ENCODE results near the gene ZMYM4. TPM values are rescaled to one million over a fixed set of nuclear protein-coding genes. Genes with fewer than 3 reads are reported as not detected.
A peak's percentile ranks its signal among the peaks of the same experiment; 100 is the strongest.

ZMYM4 gene
- total RNA-seq, 1 experiment from 2014 or later = 62.7 TPM

- Mint-ChIP-seq H3K27ac (ENCODE audit: unreplicated experiment) (peak overlapping the region; percentile 4), H3K9me3 (ENCODE audit: low read depth, unreplicated experiment) (no peaks in the 10 kb centered on the region), H3K4me3 (ENCODE audit: low read depth, unreplicated experiment) (no peak overlapping the region), H3K4me1 (ENCODE audit: low read depth, unreplicated experiment) (no peaks in the 10 kb centered on the region), H3K36me3 (ENCODE audit: insufficient read depth, unreplicated experiment) (peaks cover 34% of the 10 kb centered on the region), H3K27me3 (ENCODE audit: unreplicated experiment) (no peaks in the 10 kb centered on the region)
- TF ChIP-seq, protein P1, sequence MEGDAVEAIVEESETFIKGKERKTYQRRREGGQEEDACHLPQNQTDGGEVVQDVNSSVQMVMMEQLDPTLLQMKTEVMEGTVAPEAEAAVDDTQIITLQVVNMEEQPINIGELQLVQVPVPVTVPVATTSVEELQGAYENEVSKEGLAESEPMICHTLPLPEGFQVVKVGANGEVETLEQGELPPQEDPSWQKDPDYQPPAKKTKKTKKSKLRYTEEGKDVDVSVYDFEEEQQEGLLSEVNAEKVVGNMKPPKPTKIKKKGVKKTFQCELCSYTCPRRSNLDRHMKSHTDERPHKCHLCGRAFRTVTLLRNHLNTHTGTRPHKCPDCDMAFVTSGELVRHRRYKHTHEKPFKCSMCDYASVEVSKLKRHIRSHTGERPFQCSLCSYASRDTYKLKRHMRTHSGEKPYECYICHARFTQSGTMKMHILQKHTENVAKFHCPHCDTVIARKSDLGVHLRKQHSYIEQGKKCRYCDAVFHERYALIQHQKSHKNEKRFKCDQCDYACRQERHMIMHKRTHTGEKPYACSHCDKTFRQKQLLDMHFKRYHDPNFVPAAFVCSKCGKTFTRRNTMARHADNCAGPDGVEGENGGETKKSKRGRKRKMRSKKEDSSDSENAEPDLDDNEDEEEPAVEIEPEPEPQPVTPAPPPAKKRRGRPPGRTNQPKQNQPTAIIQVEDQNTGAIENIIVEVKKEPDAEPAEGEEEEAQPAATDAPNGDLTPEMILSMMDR (IDR thresholded peaks at IDR 0.05; ENCODE audit: unreplicated experiment) = no peak
- CTCF ChIA-PET = no interaction called here
- DNase-seq = no peak
- BruUV-seq (replicated peaks) = no TSS peak
- intact Hi-C loops (cut with micrococcal nuclease; ENCODE audit: unreplicated experiment) = no loop called here
Measured at GRCh38 chr1:35426097-35426586, 157.6 kb downstream of the ZMYM4 start.

- Mint-ChIP-seq H3K4me1 (ENCODE audit: low read depth, unreplicated experiment) (no peaks in the 10 kb centered on the region), H3K4me3 (ENCODE audit: low read depth, unreplicated experiment) (no peak overlapping the region), H3K27me3 (ENCODE audit: unreplicated experiment) (no peaks in the 10 kb centered on the region), H3K36me3 (ENCODE audit: insufficient read depth, unreplicated experiment) (peaks cover 44% of the 10 kb centered on the region), H3K9me3 (ENCODE audit: low read depth, unreplicated experiment) (no peaks in the 10 kb centered on the region), H3K27ac (ENCODE audit: unreplicated experiment) (no peak overlapping the region)
- CTCF ChIA-PET = no interaction called here
- TF ChIP-seq, protein P1 (IDR thresholded peaks at IDR 0.05; ENCODE audit: unreplicated experiment) = no peak
- intact Hi-C loops (cut with micrococcal nuclease; ENCODE audit: unreplicated experiment) = no loop called here
- DNase-seq = no peak
- no TSS peak for BruUV-seq (replicated peaks)
Measured at GRCh38 chr1:35428360-35428759, 159.9 kb downstream of the ZMYM4 start.

DNA sequence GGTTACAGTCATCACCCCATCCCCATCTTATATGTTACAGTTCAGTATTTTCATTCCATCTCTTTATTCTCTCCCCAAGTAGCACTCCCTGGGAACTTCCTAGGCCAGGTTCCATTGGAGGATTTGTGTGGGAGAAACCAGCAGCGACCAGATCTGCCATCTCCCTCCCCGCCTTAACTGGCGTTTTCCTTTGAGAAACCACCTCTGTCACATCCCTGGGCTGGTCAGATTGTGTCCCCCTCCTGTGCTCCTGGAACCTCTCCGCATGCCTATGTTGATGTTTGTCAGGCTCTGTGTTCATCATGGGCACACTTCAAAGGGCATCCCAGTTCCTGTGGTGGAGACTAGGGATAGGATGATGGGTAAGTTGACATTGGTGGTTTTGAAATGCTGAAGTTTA, 162.3 kb downstream of the ZMYM4 start:
- intact Hi-C loops (cut with micrococcal nuclease; ENCODE audit: unreplicated experiment) = no loop called here
- TF ChIP-seq, protein P1 (IDR thresholded peaks at IDR 0.05; ENCODE audit: unreplicated experiment) = no peak
- Mint-ChIP-seq H3K27ac (ENCODE audit: unreplicated experiment) (no peak overlapping the region), H3K4me3 (ENCODE audit: low read depth, unreplicated experiment) (no peak overlapping the region), H3K36me3 (ENCODE audit: insufficient read depth, unreplicated experiment) (peaks cover 40% of the 10 kb centered on the region), H3K4me1 (ENCODE audit: low read depth, unreplicated experiment) (no peaks in the 10 kb centered on the region), H3K27me3 (ENCODE audit: unreplicated experiment) (no peaks in the 10 kb centered on the region), H3K9me3 (ENCODE audit: low read depth, unreplicated experiment) (no peaks in the 10 kb centered on the region)
- BruUV-seq (replicated peaks) = no TSS peak
- no peak for DNase-seq
- CTCF ChIA-PET = interaction anchor here (0.5 kb wide), 1 partner anchor 120 kb away, joined by 3 read pairs; no protein-coding TSS in a partner anchor

- H3K27me3 Mint-ChIP-seq (ENCODE audit: unreplicated experiment) = no peaks in the 10 kb centered on the region
- TF ChIP-seq, protein P1 (IDR thresholded peaks at IDR 0.05; ENCODE audit: unreplicated experiment) = no peak
- intact Hi-C loops (cut with micrococcal nuclease; ENCODE audit: unreplicated experiment) = no loop called here
- no TSS peak for BruUV-seq (replicated peaks)
- CTCF ChIA-PET = interaction anchor here (0.5 kb wide), 1 partner anchor 120 kb away, joined by 3 read pairs; no protein-coding TSS in a partner anchor
- peaks cover 44% of the 10 kb centered on the region for H3K36me3 Mint-ChIP-seq (ENCODE audit: insufficient read depth, unreplicated experiment)
- H3K4me1 Mint-ChIP-seq (ENCODE audit: low read depth, unreplicated experiment) = no peaks in the 10 kb centered on the region
- DNase-seq = no peak
- no peaks in the 10 kb centered on the region for H3K9me3 Mint-ChIP-seq (ENCODE audit: low read depth, unreplicated experiment)
- H3K4me3 Mint-ChIP-seq (ENCODE audit: low read depth, unreplicated experiment) = no peak overlapping the region
- H3K27ac Mint-ChIP-seq (ENCODE audit: unreplicated experiment) = no peak overlapping the region
Measured at GRCh38 chr1:35431173-35431599, 162.7 kb downstream of the ZMYM4 start.

Measured in Calu3 (cell line).